ENCODE measurements around the gene TNIK. TPM values are rescaled to one million over a fixed set of nuclear protein-coding genes. Genes with fewer than 3 reads are reported as not detected.

TNIK gene
- total and polyA plus RNA-seq, 10 of the 15 experiments (the other 5 are each of a cell fraction or from before 2014, with no cell fraction given), result 13.9 to 74.3 (median 48.2) TPM

DNA sequence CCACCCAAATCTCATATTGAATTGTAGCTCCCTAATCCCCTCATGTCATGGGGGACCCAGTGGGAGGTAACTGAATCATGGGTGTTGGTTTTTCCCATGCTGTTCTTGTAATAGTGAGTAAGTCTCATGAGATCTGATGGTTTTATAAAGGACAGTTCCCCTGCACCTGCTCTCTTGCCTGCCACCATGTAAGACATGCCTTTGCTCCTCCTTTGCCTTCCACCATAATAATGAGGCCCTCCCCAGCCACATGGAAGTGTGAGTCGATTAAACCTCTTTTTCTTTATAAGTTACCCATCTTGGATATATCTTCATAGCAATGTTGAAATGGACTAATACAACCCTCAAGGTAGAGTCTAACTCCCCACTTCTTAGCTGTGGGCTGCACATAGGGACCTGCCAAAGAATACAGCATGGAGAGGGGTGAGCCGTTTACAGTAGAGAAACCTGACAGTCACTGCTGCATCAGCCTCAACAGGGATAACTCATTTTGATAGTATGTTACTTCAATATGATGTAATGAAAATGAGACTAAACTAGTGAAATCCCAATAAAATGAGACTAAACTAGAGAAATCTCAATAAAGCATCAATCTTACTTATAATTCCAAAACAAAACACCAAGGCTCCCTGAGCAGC lies 117.3 kb downstream of the TNIK start:
- WGBS (ENCODE audit: insufficient coverage, insufficient replicate concordance, low lambda C conversion rate, missing lambda C conversion rate), result 68% methylated on average over 2 of the region's 2 CpGs
- BruUV-seq (replicated peaks), result no TSS peak

DNA sequence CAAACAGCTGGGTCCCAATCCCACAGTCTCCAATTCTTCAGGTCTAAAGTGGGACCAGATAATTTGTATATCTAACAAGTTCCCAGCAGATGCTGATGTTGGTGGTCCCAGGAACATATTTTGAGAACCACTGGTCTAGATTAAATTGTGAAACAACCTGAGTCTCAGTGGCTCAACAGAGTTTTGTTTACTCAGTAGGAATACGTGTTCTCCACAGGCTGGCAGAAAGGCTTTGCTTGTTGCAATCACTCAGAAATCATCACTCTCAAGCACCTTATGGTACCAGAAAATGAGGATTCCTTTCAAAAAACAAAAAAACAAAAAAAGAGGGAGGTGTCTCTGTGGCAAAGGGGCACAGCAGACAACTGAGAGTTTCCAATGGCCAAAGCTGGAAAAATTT lies 118.0 kb downstream of the TNIK start:
- peaks cover 1 to 17% of the 10 kb centered on the region in 2 experiments; a peak in 3 of 4 replicates for H3K36me3 ChIP-seq (ENCODE audit: control insufficient read depth in 2 of 2, insufficient read depth in 2 of 2, low read length in 1 of 2)
- peaks cover 87% of the 10 kb centered on the region for H3K79me2 ChIP-seq (ENCODE audit: control insufficient read depth, insufficient read depth, low read length)
- FAIRE-seq (no peak), ATAC-seq (no peak), DNase-seq (ENCODE audit: low read depth, low spot score) (no peak)
- SMC1A ChIA-PET (ENCODE audit: uncharacterized antibody, unreplicated experiment), result interaction anchor here (0.8 to 4.8 kb wide), 6 partner anchors 8 to 238 kb away, joined by 3 to 41 read pairs (median 3); no protein-coding TSS in a partner anchor
- RAD21 ChIA-PET (ENCODE audit: unreplicated experiment), result no interaction called here
- H3K9me3 ChIP-seq (replicated peaks; ENCODE audit: control insufficient read depth, insufficient read depth, low read length), result peaks cover 15% of the 10 kb centered on the region
- in situ Hi-C loops (cut with MboI) (no loop called here), intact Hi-C loops (cut with micrococcal nuclease; ENCODE audit: unreplicated experiment) (loop anchor here (10.0 kb wide), 1 partner anchor 223 kb away; no protein-coding TSS in a partner anchor)
- peaks cover 46% of the 10 kb centered on the region for H3K4me1 ChIP-seq (ENCODE audit: control insufficient read depth, insufficient read depth, low read length)
- no TSS peak for BruUV-seq (replicated peaks)
- POLR2A ChIA-PET, result interaction anchor here (1.6 to 1.8 kb wide), 2 partner anchors 9 to 14 kb away, joined by 3 to 4 read pairs; no protein-coding TSS in a partner anchor
- CTCF ChIA-PET, result interaction anchor here (1.0 kb wide), 1 partner anchor 11 kb away, joined by 3 read pairs; no protein-coding TSS in a partner anchor
- no peak overlapping the region for H3K4me3 ChIP-seq
- H3K27me3 ChIP-seq (replicated peaks in 1 of 2; ENCODE audit: control insufficient read depth in 2 of 2, insufficient read depth in 2 of 2, low read length in 1 of 2), result no peaks in the 10 kb centered on the region
- H3K9ac ChIP-seq (ENCODE audit: control insufficient read depth, insufficient read depth, low read length), result no peak overlapping the region
- H3K27ac ChIP-seq (ENCODE audit: control insufficient read depth, insufficient read depth), result no peak overlapping the region
- no peak overlapping the region for H3K4me2 ChIP-seq (ENCODE audit: control insufficient read depth, insufficient read depth)
- no peaks in the 10 kb centered on the region for H4K20me1 ChIP-seq (ENCODE audit: control insufficient read depth, insufficient read depth)
- 100% methylated on average over 1 of the region's 1 CpG for WGBS (ENCODE audit: insufficient coverage, insufficient replicate concordance, low lambda C conversion rate, missing lambda C conversion rate)
- H2AFZ ChIP-seq (ENCODE audit: control insufficient read depth, low read depth, low read length), result no peak overlapping the region
- TF ChIP-seq, protein P1, sequence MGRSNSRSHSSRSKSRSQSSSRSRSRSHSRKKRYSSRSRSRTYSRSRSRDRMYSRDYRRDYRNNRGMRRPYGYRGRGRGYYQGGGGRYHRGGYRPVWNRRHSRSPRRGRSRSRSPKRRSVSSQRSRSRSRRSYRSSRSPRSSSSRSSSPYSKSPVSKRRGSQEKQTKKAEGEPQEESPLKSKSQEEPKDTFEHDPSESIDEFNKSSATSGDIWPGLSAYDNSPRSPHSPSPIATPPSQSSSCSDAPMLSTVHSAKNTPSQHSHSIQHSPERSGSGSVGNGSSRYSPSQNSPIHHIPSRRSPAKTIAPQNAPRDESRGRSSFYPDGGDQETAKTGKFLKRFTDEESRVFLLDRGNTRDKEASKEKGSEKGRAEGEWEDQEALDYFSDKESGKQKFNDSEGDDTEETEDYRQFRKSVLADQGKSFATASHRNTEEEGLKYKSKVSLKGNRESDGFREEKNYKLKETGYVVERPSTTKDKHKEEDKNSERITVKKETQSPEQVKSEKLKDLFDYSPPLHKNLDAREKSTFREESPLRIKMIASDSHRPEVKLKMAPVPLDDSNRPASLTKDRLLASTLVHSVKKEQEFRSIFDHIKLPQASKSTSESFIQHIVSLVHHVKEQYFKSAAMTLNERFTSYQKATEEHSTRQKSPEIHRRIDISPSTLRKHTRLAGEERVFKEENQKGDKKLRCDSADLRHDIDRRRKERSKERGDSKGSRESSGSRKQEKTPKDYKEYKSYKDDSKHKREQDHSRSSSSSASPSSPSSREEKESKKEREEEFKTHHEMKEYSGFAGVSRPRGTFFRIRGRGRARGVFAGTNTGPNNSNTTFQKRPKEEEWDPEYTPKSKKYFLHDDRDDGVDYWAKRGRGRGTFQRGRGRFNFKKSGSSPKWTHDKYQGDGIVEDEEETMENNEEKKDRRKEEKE (IDR thresholded peaks at IDR 0.05), result no peak
- TF ChIP-seq CREB1 (IDR thresholded peaks at IDR 0.05; ENCODE audit: low read depth), result no peak
- TF ChIP-seq CBX3 (IDR thresholded peaks at IDR 0.05; ENCODE audit: borderline replicate concordance, low read depth), result no peak
- no peak for TF ChIP-seq SREBF1 (IDR thresholded peaks at IDR 0.05; ENCODE audit: low read length)
- no peak for TF ChIP-seq PAX8 (IDR thresholded peaks at IDR 0.05)
- no peak for TF ChIP-seq RFX5 (IDR thresholded peaks at IDR 0.05; ENCODE audit: low read depth, low read length)
- TF ChIP-seq ETV6 (conservative IDR thresholded peaks at IDR 0.05 in 1 of 2, IDR thresholded peaks at IDR 0.05 in 1 of 2; ENCODE audit: borderline replicate concordance in 1 of 2, low read depth in 1 of 2), result no peak

More for the DNA sequence above, 117.3 kb downstream of the TNIK start:
- Histone ChIP-seq H3K4me1 (ENCODE audit: control insufficient read depth, insufficient read depth, low read length) (peaks cover 48% of the 10 kb centered on the region), H3K27me3 (replicated peaks in 1 of 2; ENCODE audit: control insufficient read depth in 2 of 2, insufficient read depth in 2 of 2, low read length in 1 of 2) (no peaks in the 10 kb centered on the region), H3K79me2 (ENCODE audit: control insufficient read depth, insufficient read depth, low read length) (peaks cover 89% of the 10 kb centered on the region), H3K4me2 (ENCODE audit: control insufficient read depth, insufficient read depth) (no peak overlapping the region), H3K4me3 (no peak overlapping the region), H3K9ac (ENCODE audit: control insufficient read depth, insufficient read depth, low read length) (no peak overlapping the region), H3K9me3 (replicated peaks; ENCODE audit: control insufficient read depth, insufficient read depth, low read length) (peaks cover 15% of the 10 kb centered on the region), H3K36me3 (ENCODE audit: control insufficient read depth in 2 of 2, insufficient read depth in 2 of 2, low read length in 1 of 2) (peaks cover 1 to 17% of the 10 kb centered on the region in 2 experiments; a peak in 3 of 4 replicates), H2AFZ (ENCODE audit: control insufficient read depth, low read depth, low read length) (no peak overlapping the region), H3K27ac (ENCODE audit: control insufficient read depth, insufficient read depth) (peak overlapping the region; percentile 39), H4K20me1 (ENCODE audit: control insufficient read depth, insufficient read depth) (no peaks in the 10 kb centered on the region)
- DNase-seq (ENCODE audit: low read depth, low spot score), result no peak
- intact Hi-C loops (cut with micrococcal nuclease; ENCODE audit: unreplicated experiment), result loop anchor here (10.0 kb wide), 1 partner anchor 222 kb away; no protein-coding TSS in a partner anchor
- TF ChIP-seq SUPT20H (IDR thresholded peaks at IDR 0.05; ENCODE audit: borderline replicate concordance, control insufficient read depth, low read depth, low read length) (no peak), PML (IDR thresholded peaks at IDR 0.05; ENCODE audit: low read length) (no peak), MXI1 (IDR thresholded peaks at IDR 0.05; ENCODE audit: low read depth, low read length) (no peak)
- TF ChIP-seq, protein P2, sequence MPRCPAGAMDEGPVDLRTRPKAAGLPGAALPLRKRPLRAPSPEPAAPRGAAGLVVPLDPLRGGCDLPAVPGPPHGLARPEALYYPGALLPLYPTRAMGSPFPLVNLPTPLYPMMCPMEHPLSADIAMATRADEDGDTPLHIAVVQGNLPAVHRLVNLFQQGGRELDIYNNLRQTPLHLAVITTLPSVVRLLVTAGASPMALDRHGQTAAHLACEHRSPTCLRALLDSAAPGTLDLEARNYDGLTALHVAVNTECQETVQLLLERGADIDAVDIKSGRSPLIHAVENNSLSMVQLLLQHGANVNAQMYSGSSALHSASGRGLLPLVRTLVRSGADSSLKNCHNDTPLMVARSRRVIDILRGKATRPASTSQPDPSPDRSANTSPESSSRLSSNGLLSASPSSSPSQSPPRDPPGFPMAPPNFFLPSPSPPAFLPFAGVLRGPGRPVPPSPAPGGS (IDR thresholded peaks at IDR 0.05; ENCODE audit: borderline replicate concordance, insufficient read depth, low read depth, low read length, poor library complexity, severe bottlenecking), result no peak
- POLR2A ChIA-PET, result interaction anchor here (1.6 to 1.8 kb wide), 2 partner anchors 10 to 13 kb away, joined by 3 to 4 read pairs; no protein-coding TSS in a partner anchor
- FAIRE-seq, result no peak
- in situ Hi-C loops (cut with MboI), result no loop called here
- no peak for ATAC-seq
- SMC1A ChIA-PET (ENCODE audit: uncharacterized antibody, unreplicated experiment), result interaction anchor here (1.0 to 4.8 kb wide), 4 partner anchors 12 to 239 kb away, joined by 3 to 41 read pairs (median 4); no protein-coding TSS in a partner anchor
- CTCF ChIA-PET, result no interaction called here
- RAD21 ChIA-PET (ENCODE audit: unreplicated experiment), result no interaction called here

Measured in GM12878 (cell line).